OCI-LY7 (cell line): ENCODE measurements around the gene LRRC4B. TPM values are rescaled to one million over a fixed set of nuclear protein-coding genes. Genes with fewer than 3 reads are reported as not detected.

Experiments
- BruUV-seq: library from RNA; stranded (reverse); fragments of 400-500 nt; replicated peaks from 2 replicates; lab custom pipeline; 2021; lab: Mats Ljungman, UMichigan
- CTCF ChIA-PET: fragments of 300-600 bp; sonication (Branson Sonifier 250); formaldehyde crosslinking; loops from one replicate; lab custom pipeline; 2022; ENCODE audit warnings: antibody characterized with exemption; ENCODE audit not compliant: unreplicated experiment; lab: Charles Lee
- POLR2A ChIA-PET: fragments of 300-600 bp; sonication (Branson Sonifier 250); formaldehyde crosslinking; loops from one replicate; lab custom pipeline; 2022; ENCODE audit warnings: antibody characterized with exemption; lab: Charles Lee
- DNase-seq: peaks from one replicate; pipeline ENCODE4 v3.0.0-alpha.2; 2015; ENCODE audit warnings: low spot score
- H2AFZ ChIP-seq: fragments of 200-600 bp; sonication (generic), shearing (Covaris generic); 2 replicates; pipeline ENCODE4 v1.6.1; 2014; ENCODE audit warnings: mild to moderate bottlenecking, antibody characterized with exemption, low read length, moderate library complexity
- H3K27ac ChIP-seq: fragments of 200-600 bp; sonication (generic); 2 replicates; pipeline ENCODE4 v1.5.1; 2014; ENCODE audit warnings: mixed run types, low read depth, mild to moderate bottlenecking, moderate library complexity, low read length, inconsistent platforms; ENCODE audit not compliant: poor library complexity, severe bottlenecking
- H3K36me3 ChIP-seq: fragments of 200-600 bp; sonication (generic); 2 replicates; pipeline ENCODE4 v1.6.1; 2014; ENCODE audit warnings: mild to moderate bottlenecking, antibody characterized with exemption, low read length, moderate library complexity, mixed read lengths; ENCODE audit not compliant: insufficient read depth
- H3K4me1 ChIP-seq: fragments of 200-600 bp; sonication (generic); 2 replicates; pipeline ENCODE4 v1.5.1; 2014; ENCODE audit warnings: mild to moderate bottlenecking, low read length; ENCODE audit not compliant: insufficient read depth, poor library complexity, severe bottlenecking
- H3K4me2 ChIP-seq: fragments of 200-600 bp; sonication (generic); 2 replicates; pipeline ENCODE4 v1.6.1; 2014; ENCODE audit warnings: mild to moderate bottlenecking, low read length
- H3K4me3 ChIP-seq: fragments of 200-600 bp; sonication (generic); 2 replicates; pipeline ENCODE4 v1.5.1; 2014; ENCODE audit warnings: mild to moderate bottlenecking, low read depth, low read length; ENCODE audit not compliant: poor library complexity, severe bottlenecking
- H3K79me2 ChIP-seq: fragments of 200-600 bp; sonication (generic); 2 replicates; pipeline ENCODE4 v1.6.1; 2016; ENCODE audit warnings: low read depth, mild to moderate bottlenecking, low read length, moderate library complexity, mixed read lengths; ENCODE audit not compliant: insufficient read depth
- H3K9me2 ChIP-seq: fragments of 200-600 bp; sonication (generic); 2 replicates; pipeline ENCODE4 v1.6.1; 2016; ENCODE audit warnings: mild to moderate bottlenecking, low read length, mixed read lengths; ENCODE audit not compliant: insufficient read depth
- H3K9me3 ChIP-seq: fragments of 200-600 bp; sonication (generic); 2 replicates; pipeline ENCODE4 v1.6.1; 2014; ENCODE audit warnings: mild to moderate bottlenecking, mixed run types, low read length, mixed read lengths
- H4K20me1 ChIP-seq: fragments of 200-600 bp; sonication (generic); 2 replicates; pipeline ENCODE4 v1.6.1; 2014; ENCODE audit warnings: mild to moderate bottlenecking, antibody characterized with exemption, low read length, moderate library complexity, mixed read lengths; ENCODE audit not compliant: insufficient read depth
- EZH2phosphoT487 ChIP-seq: fragments of 200-600 bp; sonication (generic); IDR thresholded peaks from 2 replicates; pipeline ENCODE4 v1.6.1; 2018; ENCODE audit warnings: low read depth, borderline replicate concordance, mild to moderate bottlenecking, mixed run types, antibody characterized with exemption, low read length, moderate library complexity, mixed read lengths
- intact Hi-C: fragments of 100-400 bp; cut with micrococcal nuclease; formaldehyde crosslinking; loops from one replicate; pipeline ENCODE4 v1.10.0; 2022; ENCODE audit not compliant: unreplicated experiment
- total RNA-seq, 2 experiments: library from RNA; depleted of rRNA in 1 of 2; stranded (reverse); fragments of >200 nt in 1 of 2; shearing (Covaris generic) in 1 of 2; gene quantifications; 2 replicates each; pipeline ENCODE4 v1.2.3, GENCODE V29; 2014 to 2022
- TF ChIP-seq, protein P1 (sequence below): fragments of 200-600 bp; sonication (generic); conservative IDR thresholded peaks from 2 replicates; pipeline ENCODE4 v1.5.1; 2014; ENCODE audit warnings: mild to moderate bottlenecking, antibody characterized with exemption, low read length, moderate library complexity, mixed read lengths

LRRC4B gene
- total RNA-seq, 2 experiments from 2014 or later = 0.29 TPM; not detected in 1

DNA sequence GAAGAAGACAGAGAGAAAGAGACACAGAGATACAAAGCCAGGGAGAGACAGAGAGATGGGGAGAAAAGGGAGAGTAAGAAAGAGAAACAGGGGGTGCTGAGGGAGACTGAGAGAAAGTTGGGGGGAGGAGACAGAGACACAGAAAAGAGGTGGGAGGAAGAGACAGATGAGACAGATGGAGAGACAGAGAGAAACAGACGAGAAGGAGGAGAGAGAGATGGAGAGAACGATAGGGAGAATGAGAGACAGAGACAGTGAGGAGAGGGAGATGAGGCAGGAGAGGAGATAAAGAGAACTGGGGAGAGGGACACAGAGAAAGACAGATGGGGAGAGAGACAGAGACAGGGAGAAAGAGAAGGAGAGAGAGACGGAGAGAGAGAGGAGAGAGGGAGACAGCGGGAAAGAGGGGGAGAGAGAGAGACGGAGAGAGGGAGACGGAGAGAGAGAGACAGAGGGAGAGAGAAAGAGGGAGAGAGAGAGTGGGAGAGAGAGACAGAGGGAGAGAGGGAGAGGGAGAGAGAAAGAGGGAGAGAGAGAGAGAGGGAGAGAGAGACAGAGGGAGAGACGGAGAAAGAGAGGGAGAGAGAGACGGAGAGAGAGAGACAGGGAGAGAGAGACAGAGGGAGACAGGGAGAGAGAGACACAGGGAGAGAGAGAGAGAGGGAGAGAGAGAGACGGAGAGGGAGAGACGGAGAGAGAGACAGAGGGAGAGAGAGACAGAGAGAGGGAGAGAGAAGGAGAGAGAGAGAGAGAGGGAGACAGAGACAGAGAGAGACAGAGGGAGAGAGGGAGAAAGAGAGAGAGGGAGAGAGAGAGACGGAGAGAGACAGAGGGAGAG lies 69.8 kb downstream of the LRRC4B start:
- Histone ChIP-seq H2AFZ (no peak overlapping the region), H3K27ac (no peak overlapping the region), H3K9me3 (no peaks in the 10 kb centered on the region), H3K36me3 (no peaks in the 10 kb centered on the region), H3K4me1 (peaks cover 11% of the 10 kb centered on the region), H3K9me2 (no peaks in the 10 kb centered on the region), H4K20me1 (no peaks in the 10 kb centered on the region), H3K4me2 (no peak overlapping the region), H3K4me3 (no peak overlapping the region), H3K79me2 (no peaks in the 10 kb centered on the region)
- no TSS peak for BruUV-seq
- CTCF ChIA-PET = no interaction called here
- TF ChIP-seq EZH2phosphoT487 = no peak
- TF ChIP-seq, protein P1, sequence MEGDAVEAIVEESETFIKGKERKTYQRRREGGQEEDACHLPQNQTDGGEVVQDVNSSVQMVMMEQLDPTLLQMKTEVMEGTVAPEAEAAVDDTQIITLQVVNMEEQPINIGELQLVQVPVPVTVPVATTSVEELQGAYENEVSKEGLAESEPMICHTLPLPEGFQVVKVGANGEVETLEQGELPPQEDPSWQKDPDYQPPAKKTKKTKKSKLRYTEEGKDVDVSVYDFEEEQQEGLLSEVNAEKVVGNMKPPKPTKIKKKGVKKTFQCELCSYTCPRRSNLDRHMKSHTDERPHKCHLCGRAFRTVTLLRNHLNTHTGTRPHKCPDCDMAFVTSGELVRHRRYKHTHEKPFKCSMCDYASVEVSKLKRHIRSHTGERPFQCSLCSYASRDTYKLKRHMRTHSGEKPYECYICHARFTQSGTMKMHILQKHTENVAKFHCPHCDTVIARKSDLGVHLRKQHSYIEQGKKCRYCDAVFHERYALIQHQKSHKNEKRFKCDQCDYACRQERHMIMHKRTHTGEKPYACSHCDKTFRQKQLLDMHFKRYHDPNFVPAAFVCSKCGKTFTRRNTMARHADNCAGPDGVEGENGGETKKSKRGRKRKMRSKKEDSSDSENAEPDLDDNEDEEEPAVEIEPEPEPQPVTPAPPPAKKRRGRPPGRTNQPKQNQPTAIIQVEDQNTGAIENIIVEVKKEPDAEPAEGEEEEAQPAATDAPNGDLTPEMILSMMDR = no peak
- intact Hi-C loops = no loop called here
- POLR2A ChIA-PET = no interaction called here
- no peak for DNase-seq

DNA sequence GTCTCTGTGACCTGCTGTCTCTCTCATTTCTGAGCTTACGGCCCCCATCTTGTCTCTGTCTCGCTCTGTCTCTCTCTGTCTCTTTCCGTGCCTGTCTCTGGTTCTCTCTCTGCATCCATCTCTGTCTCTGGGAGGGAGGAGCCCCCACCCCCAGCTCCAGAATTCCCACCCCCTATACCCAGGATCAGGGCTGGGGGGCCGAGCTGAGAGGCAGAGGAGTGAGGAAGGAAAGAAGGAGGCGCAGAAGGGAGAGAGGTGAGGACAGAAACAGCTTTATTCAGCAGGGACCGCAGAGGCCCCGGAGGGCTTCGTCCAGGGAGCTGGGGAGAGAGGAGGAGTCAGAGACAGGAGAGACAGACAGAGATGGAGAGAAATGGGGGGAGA lies 71.2 kb downstream of the LRRC4B start:
- Histone ChIP-seq H3K27ac (no peak overlapping the region), H3K36me3 (no peaks in the 10 kb centered on the region), H3K9me3 (no peaks in the 10 kb centered on the region), H3K79me2 (no peaks in the 10 kb centered on the region), H3K9me2 (no peaks in the 10 kb centered on the region), H3K4me2 (no peak overlapping the region), H2AFZ (no peak overlapping the region), H3K4me3 (no peak overlapping the region), H3K4me1 (peaks cover 11% of the 10 kb centered on the region), H4K20me1 (no peaks in the 10 kb centered on the region)
- TF ChIP-seq, protein P1 = no peak
- no peak for TF ChIP-seq EZH2phosphoT487
- no TSS peak for BruUV-seq
- POLR2A ChIA-PET = no interaction called here
- CTCF ChIA-PET = no interaction called here
- no peak for DNase-seq
- intact Hi-C loops = no loop called here
